T-cell (primary cell): Measurements from ENCODE around the gene ITGAE. TPM values are rescaled to one million over a fixed set of nuclear protein-coding genes. Genes with fewer than 3 reads are reported as not detected.
A peak's percentile ranks its signal among the peaks of the same experiment; 100 is the strongest.

Experiments
- ATAC-seq, 4 experiments: fragments of 200-7000 bp in 3 of 4; fragments of 150-1000 bp in 1 of 4; cut with Tn5 transposase; replicated peaks in 1 of 4; 1 replicate in 3 of 4; 2 replicates in 1 of 4; pipeline ENCODE4 v1.10.0; 2021; ENCODE audit warnings: moderate library complexity in 3 of 4, mild to moderate bottlenecking in 2 of 4, moderate number of reproducible peaks in 1 of 4
- CTCF ChIA-PET, 2 donors: fragments of 300-600 bp; sonication (Branson Sonifier 250); formaldehyde crosslinking; loops; one replicate each; lab custom pipeline; 2022; ENCODE audit warnings: antibody characterized with exemption in 2 of 2; lab: Charles Lee
- POLR2A ChIA-PET, 2 donors: fragments of 300-600 bp; sonication (Branson Sonifier 250); formaldehyde crosslinking; loops; one replicate each; lab custom pipeline; 2022; ENCODE audit warnings: antibody characterized with exemption in 2 of 2; lab: Charles Lee
- DNase-seq, 35 experiments: peaks; one replicate each; pipeline versions ENCODE4 v3.0.0 to v3.0.0-alpha.2; 2013 to 2023
- H3K27ac ChIP-seq: one replicate; pipeline ENCODE4 v1.5.1; 2013; ENCODE audit warnings: low read length
- H3K27me3 ChIP-seq, 2 experiments: replicated peaks in 1 of 2; 1 replicate in 1 of 2; 2 replicates in 1 of 2; pipeline versions ENCODE4 v1.6.1 to v1.7.0; 2013; ENCODE audit warnings: low read length in 1 of 2, mixed read lengths in 1 of 2; ENCODE audit not compliant: control insufficient read depth in 2 of 2, insufficient read depth in 2 of 2; ENCODE audit errors: extremely low read depth in 1 of 2
- H3K36me3 ChIP-seq, 2 donors: 1 replicate in 1 of 2; 2 replicates in 1 of 2; pipeline versions ENCODE4 v1.6.1 to v1.7.0; 2013; ENCODE audit warnings: low read length in 1 of 2; ENCODE audit not compliant: control insufficient read depth in 2 of 2, insufficient read depth in 1 of 2; ENCODE audit errors: extremely low read depth in 1 of 2
- H3K4me1 ChIP-seq, 2 experiments: 1 replicate in 1 of 2; 2 replicates in 1 of 2; pipeline versions ENCODE4 v1.6.1 to v1.7.0; 2013; ENCODE audit warnings: low read length in 2 of 2, mixed read lengths in 1 of 2; ENCODE audit not compliant: insufficient read depth in 2 of 2, control insufficient read depth in 1 of 2; ENCODE audit errors: extremely low read depth in 1 of 2
- H3K4me3 ChIP-seq, 2 donors: 1 replicate in 1 of 2; 2 replicates in 1 of 2; pipeline versions ENCODE4 v1.5.1 to v1.7.0; 2013; ENCODE audit warnings: mild to moderate bottlenecking in 2 of 2, low read length in 1 of 2, moderate library complexity in 1 of 2; ENCODE audit not compliant: control insufficient read depth in 1 of 2; ENCODE audit errors: extremely low read depth in 1 of 2
- H3K9me3 ChIP-seq: 2 replicates; pipeline ENCODE4 v1.7.0; 2013
- H3K27ac Mint-ChIP-seq, 2 donors: one replicate each; pipeline ENCODE4 v1.8.0; 2020 to 2021; ENCODE audit warnings: mild to moderate bottlenecking in 2 of 2, mixed read lengths in 2 of 2
- H3K27me3 Mint-ChIP-seq, 2 donors: one replicate each; pipeline ENCODE4 v1.8.0; 2021 to 2022; ENCODE audit warnings: mixed read lengths in 2 of 2
- H3K36me3 Mint-ChIP-seq: one replicate; pipeline ENCODE4 v1.8.0; 2021; ENCODE audit warnings: mixed read lengths
- H3K4me1 Mint-ChIP-seq, 3 donors: one replicate each; pipeline ENCODE4 v1.8.0; 2020 to 2022; ENCODE audit warnings: mixed read lengths in 3 of 3, mild to moderate bottlenecking in 1 of 3
- H3K4me3 Mint-ChIP-seq, 3 donors: one replicate each; pipeline ENCODE4 v1.8.0; 2020 to 2022; ENCODE audit warnings: mild to moderate bottlenecking in 3 of 3, mixed read lengths in 3 of 3, moderate library complexity in 3 of 3
- H3K9me3 Mint-ChIP-seq, 3 donors: one replicate each; pipeline ENCODE4 v1.8.0; 2020 to 2022; ENCODE audit warnings: mixed read lengths in 3 of 3
- WGBS: methylation state at CpG from one replicate; pipeline ENCODE4 v1.1.5; 2013; ENCODE audit warnings: missing lambda C conversion rate; ENCODE audit not compliant: insufficient coverage; 5-methylcytosine and 5-hydroxymethylcytosine counted together
- total RNA-seq, 35 experiments: library from RNA in 6 of 35; stranded (reverse) in 6 of 35; fragments of 120-200 nt in 1 of 35; gene quantifications; one replicate each; pipeline versions ENCODE4 v1.2.1 to v1.2.4 and lab custom pipeline; 2013 to 2026

Gene ITGAE
- total RNA-seq, 5 donors from 2014 or later (not counting 1 experiment from before 2014, with no cell fraction given), result 13.0 to 40.0 (median 25.2) TPM

DNA sequence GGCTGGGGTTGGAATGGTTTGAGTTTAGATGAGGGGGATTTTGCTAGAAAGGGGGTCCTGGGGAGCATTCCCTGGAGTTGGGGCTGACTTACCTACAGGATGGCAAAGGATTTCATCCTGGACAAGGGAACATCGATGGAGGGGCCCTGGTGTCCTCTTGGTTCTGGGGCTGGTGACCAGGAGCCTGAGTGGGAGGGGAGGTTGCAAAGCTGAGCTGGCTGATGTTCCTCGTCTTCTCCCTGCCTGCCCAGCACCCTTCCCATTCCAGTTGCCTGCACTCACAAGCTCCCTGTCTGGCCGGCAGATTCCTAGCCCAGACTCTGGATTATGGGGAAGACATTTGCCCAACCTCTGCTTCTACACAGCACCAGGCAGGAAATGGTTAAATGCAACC is 37.2 kb downstream of the ITGAE start:
- 50% methylated on average over 1 of the region's 3 CpGs for WGBS
- peaks cover 3% of the 10 kb centered on the region for H3K36me3 Mint-ChIP-seq
- DNase-seq, result no peak
- ATAC-seq, result no peak
- Histone ChIP-seq H3K27me3 (no peaks in the 10 kb centered on the region), H3K27ac (peak overlapping the region; percentile 59), H3K4me1 (peaks cover 12 to 70% of the 10 kb centered on the region in 2 experiments), H3K4me3 (peak overlapping the region in 1 of 2 donors; percentile 37), H3K9me3 (no peaks in the 10 kb centered on the region), H3K36me3 (no peaks in the 10 kb centered on the region)
- ChIA-PET POLR2A (no interaction called here), CTCF (no interaction called here)
- no peaks in the 10 kb centered on the region for H3K9me3 Mint-ChIP-seq
- peak overlapping the region; percentile 89 to 94 for H3K27ac Mint-ChIP-seq
- H3K4me1 Mint-ChIP-seq, result peaks cover 31 to 55% (median 50%) of the 10 kb centered on the region in 3 donors
- H3K4me3 Mint-ChIP-seq, result peak overlapping the region; percentile 60 to 76 (median 74)
- H3K27me3 Mint-ChIP-seq, result no peaks in the 10 kb centered on the region

- H3K36me3 Mint-ChIP-seq, result peaks cover 3% of the 10 kb centered on the region
- WGBS, result 16% methylated on average over 6 of the region's 14 CpGs
- Histone ChIP-seq H3K27me3 (no peaks in the 10 kb centered on the region), H3K36me3 (no peaks in the 10 kb centered on the region), H3K4me1 (peaks cover 8 to 64% of the 10 kb centered on the region in 2 experiments), H3K27ac (peak overlapping the region; percentile 59), H3K9me3 (no peaks in the 10 kb centered on the region), H3K4me3 (peak overlapping the region in 1 of 2 donors; percentile 37)
- ATAC-seq (peak; percentile 17 to 55 (median 36)), DNase-seq (peak in 12 of 35 experiments; percentile 15 to 72 (median 30))
- no peaks in the 10 kb centered on the region for H3K27me3 Mint-ChIP-seq
- POLR2A ChIA-PET, result interaction anchor here in 1 of 2 donors (0.6 kb wide), 2 partner anchors 33 to 37 kb away, joined by 5 to 9 read pairs; no protein-coding TSS in a partner anchor
- peaks cover 25 to 49% (median 44%) of the 10 kb centered on the region in 3 donors for H3K4me1 Mint-ChIP-seq
- H3K27ac Mint-ChIP-seq, result peak overlapping the region; percentile 89 to 94
- no peaks in the 10 kb centered on the region for H3K9me3 Mint-ChIP-seq
- CTCF ChIA-PET, result interaction anchor here (0.6 to 1.0 kb wide), 2 partner anchors 25 to 488 kb away, joined by 4 to 6 read pairs; no protein-coding TSS in a partner anchor
- H3K4me3 Mint-ChIP-seq, result peak overlapping the region; percentile 60 to 76 (median 74)
Measured at GRCh38 chr17:3762922-3763776, 37.8 kb downstream of the ITGAE start.

GRCh38 chr17:3761918-3762380 is 39.0 kb downstream of the ITGAE start:
- Mint-ChIP-seq H3K36me3 (peaks cover 3% of the 10 kb centered on the region), H3K27me3 (no peaks in the 10 kb centered on the region), H3K4me3 (no peak overlapping the region), H3K27ac (no peak overlapping the region), H3K9me3 (no peaks in the 10 kb centered on the region), H3K4me1 (peaks cover 23 to 41% (median 35%) of the 10 kb centered on the region in 3 donors)
- peaks cover 7 to 52% of the 10 kb centered on the region in 2 experiments for H3K4me1 ChIP-seq
- no peak for ATAC-seq
- no peaks in the 10 kb centered on the region for H3K9me3 ChIP-seq
- H3K27me3 ChIP-seq, result no peaks in the 10 kb centered on the region
- POLR2A ChIA-PET, result no interaction called here
- H3K36me3 ChIP-seq, result no peaks in the 10 kb centered on the region
- 96% methylated on average over 11 of the region's 16 CpGs for WGBS
- CTCF ChIA-PET, result interaction anchor here in 1 of 2 donors (0.7 to 1.0 kb wide), 2 partner anchors 24 to 1927 kb away, joined by 3 to 6 read pairs; no protein-coding TSS in a partner anchor
- no peak overlapping the region for H3K4me3 ChIP-seq
- no peak for DNase-seq
- no peak overlapping the region for H3K27ac ChIP-seq

- Histone ChIP-seq H3K9me3 (no peaks in the 10 kb centered on the region), H3K27ac (no peak overlapping the region), H3K27me3 (no peaks in the 10 kb centered on the region), H3K4me3 (no peak overlapping the region), H3K4me1 (peaks cover 7 to 46% of the 10 kb centered on the region in 2 experiments), H3K36me3 (no peaks in the 10 kb centered on the region)
- ATAC-seq (no peak), DNase-seq (no peak)
- CTCF ChIA-PET, result interaction anchor here in 1 of 2 donors (1.5 kb wide), 1 partner anchor 24 kb away, joined by 5 read pairs; no protein-coding TSS in a partner anchor
- Mint-ChIP-seq H3K36me3 (peaks cover 3% of the 10 kb centered on the region), H3K9me3 (no peaks in the 10 kb centered on the region), H3K4me1 (peaks cover 16 to 36% (median 30%) of the 10 kb centered on the region in 3 donors), H3K27ac (peak overlapping the region in 1 of 2 donors; percentile 39), H3K4me3 (no peak overlapping the region), H3K27me3 (no peaks in the 10 kb centered on the region)
- 97% methylated on average over 16 of the region's 23 CpGs for WGBS
- POLR2A ChIA-PET, result no interaction called here
Measured at GRCh38 chr17:3761036-3761917, 39.7 kb downstream of the ITGAE start.

DNA sequence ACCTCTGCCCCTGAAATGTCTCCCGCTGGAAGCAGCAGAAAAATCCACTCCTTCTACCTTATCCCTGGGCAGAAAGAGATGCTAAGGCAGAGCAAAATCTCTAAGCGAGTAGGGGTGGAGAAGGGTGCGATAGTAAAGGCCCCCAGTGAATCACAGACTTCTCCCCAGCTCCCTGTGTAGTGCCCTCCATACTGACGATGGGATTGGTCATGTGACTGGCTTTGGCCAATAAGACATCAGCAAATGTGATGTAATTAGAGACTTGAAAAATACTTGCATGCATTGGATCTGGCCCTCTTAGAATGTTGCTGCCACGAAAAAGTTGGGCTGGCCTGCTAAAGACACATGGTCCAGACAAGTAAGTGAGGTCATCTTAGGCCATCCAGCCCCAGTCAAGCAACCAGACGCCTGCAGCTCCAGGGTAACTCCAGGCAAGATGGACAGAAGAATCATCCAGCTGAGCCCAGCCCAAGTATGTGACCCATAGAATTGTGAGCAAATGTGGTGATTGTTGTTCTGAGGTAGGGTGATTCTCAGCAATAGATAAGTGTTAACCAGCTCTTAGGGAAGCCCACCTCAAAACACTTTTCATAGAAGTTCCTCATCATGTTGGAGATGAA is 41.3 kb downstream of the ITGAE start:
- no peaks in the 10 kb centered on the region for H3K9me3 Mint-ChIP-seq
- DNase-seq, result no peak
- Histone ChIP-seq H3K4me3 (no peak overlapping the region), H3K27ac (no peak overlapping the region), H3K27me3 (no peaks in the 10 kb centered on the region), H3K36me3 (no peaks in the 10 kb centered on the region), H3K4me1 (peaks cover 5 to 42% of the 10 kb centered on the region in 2 experiments), H3K9me3 (no peaks in the 10 kb centered on the region)
- no peak for ATAC-seq
- peaks cover 3% of the 10 kb centered on the region for H3K36me3 Mint-ChIP-seq
- 91% methylated on average over 2 of the region's 6 CpGs for WGBS
- H3K27ac Mint-ChIP-seq, result no peak overlapping the region
- ChIA-PET POLR2A (interaction anchor here in 1 of 2 donors (0.6 kb wide), 1 partner anchor 81 kb away, joined by 4 read pairs; no protein-coding TSS in a partner anchor), CTCF (no interaction called here)
- H3K4me3 Mint-ChIP-seq, result no peak overlapping the region
- peaks cover 5 to 25% (median 22%) of the 10 kb centered on the region in 3 donors for H3K4me1 Mint-ChIP-seq
- no peaks in the 10 kb centered on the region for H3K27me3 Mint-ChIP-seq
